Measurements from ENCODE around the gene HRH1. TPM values are rescaled to one million over a fixed set of nuclear protein-coding genes. Genes with fewer than 3 reads are reported as not detected.

The HRH1 gene
- total and polyA plus RNA-seq, 10 of the 15 experiments (the other 5 are each of a cell fraction or from before 2014, with no cell fraction given): not detected

- SMC1A ChIA-PET (ENCODE audit: uncharacterized antibody, unreplicated experiment): interaction anchor here (0.5 to 1.5 kb wide), 4 partner anchors 42 to 92 kb away, joined by 3 to 4 read pairs (median 3); no protein-coding TSS in a partner anchor
- ATAC-seq: no peak
- H3K36me3 ChIP-seq (ENCODE audit: control insufficient read depth in 2 of 2, insufficient read depth in 2 of 2, low read length in 1 of 2): peaks cover 2 to 22% of the 10 kb centered on the region in 2 experiments; a peak in 3 of 4 replicates
- H2AFZ ChIP-seq (ENCODE audit: control insufficient read depth, low read depth, low read length): no peak overlapping the region
- H3K4me2 ChIP-seq (ENCODE audit: control insufficient read depth, insufficient read depth): no peak overlapping the region
- no peak for TF ChIP-seq TCF3 (IDR thresholded peaks at IDR 0.05; ENCODE audit: borderline replicate concordance, insufficient read depth, low read depth, low read length)
- no peak for TF ChIP-seq CTCF (IDR thresholded peaks at IDR 0.05 in 2 of 3, conservative IDR thresholded peaks at IDR 0.05 in 1 of 3; ENCODE audit: control insufficient read depth in 2 of 3, extremely low read depth in 1 of 3, insufficient read depth in 1 of 3, low read depth in 3 of 3, low read length in 3 of 3)
- no peak for TF ChIP-seq ZSCAN29 (IDR thresholded peaks at IDR 0.05)
- no peak for TF ChIP-seq ZNF24 (IDR thresholded peaks at IDR 0.05)
- TF ChIP-seq MEF2A (IDR thresholded peaks at IDR 0.05; ENCODE audit: insufficient read depth, low read depth, low read length): no peak
- no peak for TF ChIP-seq POLR2AphosphoS5 (IDR thresholded peaks at IDR 0.05; ENCODE audit: low read length)
- TF ChIP-seq NFYB (IDR thresholded peaks at IDR 0.05; ENCODE audit: insufficient read depth, low read depth, low read length): no peak
- no peak for TF ChIP-seq SREBF1 (IDR thresholded peaks at IDR 0.05; ENCODE audit: low read length)
- no peak for TF ChIP-seq PAX8 (IDR thresholded peaks at IDR 0.05)
- TF ChIP-seq HDGF (IDR thresholded peaks at IDR 0.05): no peak
- H3K4me1 ChIP-seq (ENCODE audit: control insufficient read depth, insufficient read depth, low read length): no peaks in the 10 kb centered on the region
- no peaks in the 10 kb centered on the region for H3K9me3 ChIP-seq (replicated peaks; ENCODE audit: control insufficient read depth, insufficient read depth, low read length)
- CTCF ChIA-PET: interaction anchor here (1.1 to 1.7 kb wide), 3 partner anchors 11 to 76 kb away, joined by 3 to 8 read pairs (median 4); no protein-coding TSS in a partner anchor
- no peak for FAIRE-seq
- H3K9ac ChIP-seq (ENCODE audit: control insufficient read depth, insufficient read depth, low read length): no peak overlapping the region
- intact Hi-C loops (cut with micrococcal nuclease; ENCODE audit: unreplicated experiment): no loop called here
- H3K4me3 ChIP-seq: no peak overlapping the region
- in situ Hi-C loops (cut with MboI): no loop called here
- no peaks in the 10 kb centered on the region for H4K20me1 ChIP-seq (ENCODE audit: control insufficient read depth, insufficient read depth)
- no peak overlapping the region for H3K27ac ChIP-seq (ENCODE audit: control insufficient read depth, insufficient read depth)
- no peaks in the 10 kb centered on the region for H3K27me3 ChIP-seq (replicated peaks in 1 of 2; ENCODE audit: control insufficient read depth in 2 of 2, insufficient read depth in 2 of 2, low read length in 1 of 2)
- 91% methylated on average over 5 of the region's 5 CpGs for WGBS (ENCODE audit: insufficient coverage, insufficient replicate concordance, low lambda C conversion rate, missing lambda C conversion rate)
- no TSS peak for BruUV-seq (replicated peaks)
- H3K79me2 ChIP-seq (ENCODE audit: control insufficient read depth, insufficient read depth, low read length): no peaks in the 10 kb centered on the region
- POLR2A ChIA-PET: interaction anchor here (0.6 kb wide), 1 partner anchor 489 kb away, joined by 3 read pairs; no protein-coding TSS in a partner anchor
- DNase-seq (ENCODE audit: low read depth, low spot score): no peak
- RAD21 ChIA-PET (ENCODE audit: unreplicated experiment): no interaction called here
These were observed 157.9 kb downstream of the HRH1 start for GRCh38 chr3:11312166-11312565.

Small RNA genes lying within 50 kb of the gene (small RNA-seq; reads per million reads assigned to genes)
- gene AC083855.1: not detected

Other genes starting within 250 kb of the HRH1 start
- not detected in 2 replicates for gene SLC6A1, start 161.7 kb upstream of the HRH1 start, total RNA-seq (2014; rRNA removed)
- gene SLC6A1, start 161.7 kb upstream of the HRH1 start, total RNA-seq (2014; rRNA removed; fragmentation: Illumina TruSeq; extraction: Trizol): not detected in 2 replicates
- not detected in 2 replicates for gene SLC6A1, start 161.7 kb upstream of the HRH1 start, total RNA-seq (2021)
- not detected in 2 replicates for gene SLC6A1, start 161.7 kb upstream of the HRH1 start, polyA plus RNA-seq (2011; rRNA removed)
- not detected in 2 replicates for gene SLC6A1, start 161.7 kb upstream of the HRH1 start, polyA plus RNA-seq (2014; fragmentation: Illumina TruSeq; extraction: Trizol)
- not detected for gene SLC6A1, start 161.7 kb upstream of the HRH1 start, polyA plus RNA-seq (2014; fragmentation: Nextera tagmentation; extraction: Ambion mirVana)
- not detected in 2 replicates for gene SLC6A1, start 161.7 kb upstream of the HRH1 start, polyA plus RNA-seq (2014; rRNA removed)
- gene SLC6A1, start 161.7 kb upstream of the HRH1 start, polyA plus RNA-seq (2016; fragmentation: Nextera tagmentation; extraction: Ambion mirVana): not detected
- gene ATG7, start 117.9 kb downstream of the HRH1 start, total RNA-seq (2014; rRNA removed): 21.5 and 27.0 TPM in 2 replicates
- gene ATG7, start 117.9 kb downstream of the HRH1 start, total RNA-seq (2014; rRNA removed; fragmentation: Illumina TruSeq; extraction: Trizol): 25.4 and 26.0 TPM in 2 replicates
- gene ATG7, start 117.9 kb downstream of the HRH1 start, total RNA-seq (2021): 28.8 and 31.7 TPM in 2 replicates
- gene ATG7, start 117.9 kb downstream of the HRH1 start, polyA plus RNA-seq (2011; rRNA removed): 26.7 and 26.8 TPM in 2 replicates
- gene ATG7, start 117.9 kb downstream of the HRH1 start, polyA plus RNA-seq (2014; fragmentation: Illumina TruSeq; extraction: Trizol): 41.3 and 46.4 TPM in 2 replicates
- gene ATG7, start 117.9 kb downstream of the HRH1 start, polyA plus RNA-seq (2014; fragmentation: Nextera tagmentation; extraction: Ambion mirVana): 10 to 100 TPM; 13.5 to 18.0 TPM
- gene ATG7, start 117.9 kb downstream of the HRH1 start, polyA plus RNA-seq (2014; rRNA removed): 12.2 and 17.2 TPM in 2 replicates
- 10 to 100 TPM; 38.8 to 49.5 TPM for gene ATG7, start 117.9 kb downstream of the HRH1 start, polyA plus RNA-seq (2016; fragmentation: Nextera tagmentation; extraction: Ambion mirVana)